ENCODE data around the gene BANF1.

- TF ChIP-seq, protein P1, sequence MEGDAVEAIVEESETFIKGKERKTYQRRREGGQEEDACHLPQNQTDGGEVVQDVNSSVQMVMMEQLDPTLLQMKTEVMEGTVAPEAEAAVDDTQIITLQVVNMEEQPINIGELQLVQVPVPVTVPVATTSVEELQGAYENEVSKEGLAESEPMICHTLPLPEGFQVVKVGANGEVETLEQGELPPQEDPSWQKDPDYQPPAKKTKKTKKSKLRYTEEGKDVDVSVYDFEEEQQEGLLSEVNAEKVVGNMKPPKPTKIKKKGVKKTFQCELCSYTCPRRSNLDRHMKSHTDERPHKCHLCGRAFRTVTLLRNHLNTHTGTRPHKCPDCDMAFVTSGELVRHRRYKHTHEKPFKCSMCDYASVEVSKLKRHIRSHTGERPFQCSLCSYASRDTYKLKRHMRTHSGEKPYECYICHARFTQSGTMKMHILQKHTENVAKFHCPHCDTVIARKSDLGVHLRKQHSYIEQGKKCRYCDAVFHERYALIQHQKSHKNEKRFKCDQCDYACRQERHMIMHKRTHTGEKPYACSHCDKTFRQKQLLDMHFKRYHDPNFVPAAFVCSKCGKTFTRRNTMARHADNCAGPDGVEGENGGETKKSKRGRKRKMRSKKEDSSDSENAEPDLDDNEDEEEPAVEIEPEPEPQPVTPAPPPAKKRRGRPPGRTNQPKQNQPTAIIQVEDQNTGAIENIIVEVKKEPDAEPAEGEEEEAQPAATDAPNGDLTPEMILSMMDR (IDR thresholded peaks at IDR 0.05) = no peak
- TF ChIP-seq EZH2 (IDR thresholded peaks at IDR 0.05; ENCODE audit: borderline replicate concordance, insufficient read depth, low read depth, low read length, poor library complexity, severe bottlenecking) = no peak
Measured at GRCh38 chr11:66046901-66047300, 44.6 kb downstream of the BANF1 start.
